PFSK-1 (cell line): ENCODE data around the gene COP1.

ENCODE experiments used
- FOXP2 ChIP-seq: optimal IDR thresholded peaks from 2 replicates; pipeline ENCODE3; 2011; ENCODE audit warnings: borderline replicate concordance, control low read depth, inconsistent platforms; ENCODE audit not compliant: insufficient read depth; ENCODE audit errors: extremely low read length, extremely low read depth
- POLR2AphosphoS5 ChIP-seq: IDR thresholded peaks from 2 replicates; pipeline ENCODE4 v1.6.1; 2012; ENCODE audit warnings: low read depth, mild to moderate bottlenecking, control low read depth, low read length, moderate library complexity
- SIN3A ChIP-seq: IDR thresholded peaks from 2 replicates; pipeline ENCODE4 v1.6.1; 2012; ENCODE audit warnings: mild to moderate bottlenecking, low read length, moderate library complexity, borderline replicate concordance; ENCODE audit not compliant: insufficient read depth
- TAF1 ChIP-seq: IDR thresholded peaks from 2 replicates; pipeline ENCODE4 v1.6.1; 2012; ENCODE audit warnings: low read length, control low read depth, borderline replicate concordance; ENCODE audit not compliant: insufficient read depth
- TF ChIP-seq, protein P1 (sequence below), 2 experiments: IDR thresholded peaks; 2 replicates each; pipeline versions ENCODE4 v1.6.1 to v1.8.0; 2011 to 2012; ENCODE audit warnings: low read depth in 2 of 2, low read length in 2 of 2, control low read depth in 1 of 2, inconsistent platforms in 1 of 2, mild to moderate bottlenecking in 1 of 2, moderate library complexity in 1 of 2; ENCODE audit not compliant: insufficient read depth in 1 of 2

Gene COP1

GRCh38 chr1:176193023-176193422 lies 14.1 kb downstream of the COP1 start:
- TF ChIP-seq FOXP2: no peak
- no peak for TF ChIP-seq POLR2AphosphoS5
- TF ChIP-seq SIN3A: no peak
- no peak for TF ChIP-seq TAF1
- TF ChIP-seq, protein P1, sequence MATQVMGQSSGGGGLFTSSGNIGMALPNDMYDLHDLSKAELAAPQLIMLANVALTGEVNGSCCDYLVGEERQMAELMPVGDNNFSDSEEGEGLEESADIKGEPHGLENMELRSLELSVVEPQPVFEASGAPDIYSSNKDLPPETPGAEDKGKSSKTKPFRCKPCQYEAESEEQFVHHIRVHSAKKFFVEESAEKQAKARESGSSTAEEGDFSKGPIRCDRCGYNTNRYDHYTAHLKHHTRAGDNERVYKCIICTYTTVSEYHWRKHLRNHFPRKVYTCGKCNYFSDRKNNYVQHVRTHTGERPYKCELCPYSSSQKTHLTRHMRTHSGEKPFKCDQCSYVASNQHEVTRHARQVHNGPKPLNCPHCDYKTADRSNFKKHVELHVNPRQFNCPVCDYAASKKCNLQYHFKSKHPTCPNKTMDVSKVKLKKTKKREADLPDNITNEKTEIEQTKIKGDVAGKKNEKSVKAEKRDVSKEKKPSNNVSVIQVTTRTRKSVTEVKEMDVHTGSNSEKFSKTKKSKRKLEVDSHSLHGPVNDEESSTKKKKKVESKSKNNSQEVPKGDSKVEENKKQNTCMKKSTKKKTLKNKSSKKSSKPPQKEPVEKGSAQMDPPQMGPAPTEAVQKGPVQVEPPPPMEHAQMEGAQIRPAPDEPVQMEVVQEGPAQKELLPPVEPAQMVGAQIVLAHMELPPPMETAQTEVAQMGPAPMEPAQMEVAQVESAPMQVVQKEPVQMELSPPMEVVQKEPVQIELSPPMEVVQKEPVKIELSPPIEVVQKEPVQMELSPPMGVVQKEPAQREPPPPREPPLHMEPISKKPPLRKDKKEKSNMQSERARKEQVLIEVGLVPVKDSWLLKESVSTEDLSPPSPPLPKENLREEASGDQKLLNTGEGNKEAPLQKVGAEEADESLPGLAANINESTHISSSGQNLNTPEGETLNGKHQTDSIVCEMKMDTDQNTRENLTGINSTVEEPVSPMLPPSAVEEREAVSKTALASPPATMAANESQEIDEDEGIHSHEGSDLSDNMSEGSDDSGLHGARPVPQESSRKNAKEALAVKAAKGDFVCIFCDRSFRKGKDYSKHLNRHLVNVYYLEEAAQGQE (IDR thresholded peaks at IDR 0.05; ENCODE audit: insufficient read depth in 1 of 2, low read depth in 2 of 2, low read length in 2 of 2): no peak

DNA sequence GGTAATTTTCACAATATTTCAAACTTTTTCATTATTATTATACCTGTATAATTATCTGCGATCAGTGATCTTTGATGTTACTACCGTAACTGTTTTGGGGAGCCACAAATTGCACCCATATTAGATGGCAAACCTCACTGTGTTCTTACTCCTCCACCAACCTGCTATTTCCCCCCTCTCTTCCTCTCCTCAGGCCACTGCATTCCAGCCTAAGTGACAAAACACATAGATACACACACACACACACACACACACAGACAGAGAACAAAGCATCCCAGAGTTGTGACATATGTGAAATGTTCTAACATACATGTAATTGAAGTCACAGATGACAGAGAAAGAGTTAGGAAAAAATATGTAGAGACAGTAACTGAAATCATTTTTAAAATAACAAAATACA lies 18.5 kb downstream of the COP1 start:
- no peak for TF ChIP-seq TAF1
- TF ChIP-seq FOXP2: no peak
- TF ChIP-seq POLR2AphosphoS5: no peak

- TF ChIP-seq TAF1 (no peak), POLR2AphosphoS5 (no peak), FOXP2 (no peak), SIN3A (no peak)
- TF ChIP-seq, protein P1 (IDR thresholded peaks at IDR 0.05; ENCODE audit: insufficient read depth in 1 of 2, low read depth in 2 of 2, low read length in 2 of 2): no peak
Measured at GRCh38 chr1:176187001-176187400, 20.1 kb downstream of the COP1 start.

GRCh38 chr1:176183618-176184017 lies 23.5 kb downstream of the COP1 start:
- no peak for TF ChIP-seq FOXP2
- no peak for TF ChIP-seq POLR2AphosphoS5
- no peak for TF ChIP-seq SIN3A
- TF ChIP-seq TAF1: no peak
- TF ChIP-seq, protein P1 (IDR thresholded peaks at IDR 0.05; ENCODE audit: insufficient read depth in 1 of 2, low read depth in 2 of 2, low read length in 2 of 2): no peak

- no peak for TF ChIP-seq TAF1
- TF ChIP-seq FOXP2: no peak
- TF ChIP-seq, protein P1 (IDR thresholded peaks at IDR 0.05; ENCODE audit: insufficient read depth in 1 of 2, low read depth in 2 of 2, low read length in 2 of 2): no peak
- TF ChIP-seq SIN3A: no peak
- TF ChIP-seq POLR2AphosphoS5: no peak
Measured at GRCh38 chr1:176178316-176178715, 28.8 kb downstream of the COP1 start.
